HEK293 (cell line): ENCODE data around the gene HIPK1.

Source experiments
- CTCF ChIA-PET: fragments of 350-600 bp; formaldehyde crosslinking; extraction: SDS; loops from one replicate; lab custom pipeline; 2021; ENCODE audit warnings: antibody characterized with exemption; lab: Yijun Ruan, JAX
- POLR2A ChIA-PET: fragments of 300-600 bp; formaldehyde crosslinking; extraction: SDS; loops from one replicate; lab custom pipeline; 2020; ENCODE audit warnings: antibody characterized with exemption, inconsistent platforms; lab: Yijun Ruan, JAX
- H3K27ac ChIP-seq: fragments of 200-500 bp; sonication (Bioruptor generic); 2 replicates; pipeline ENCODE4 v1.5.1; 2014; ENCODE audit warnings: low read depth, low read length, control low read depth, inconsistent platforms; ENCODE audit errors: extremely low read depth
- H3K36me3 ChIP-seq, 2 experiments: fragments of 200-500 bp in 1 of 2; sonication (Bioruptor generic) in 1 of 2; 1 replicate in 1 of 2; 2 replicates in 1 of 2; pipeline ENCODE4 v1.5.1; 2014 to 2017; ENCODE audit warnings: inconsistent platforms in 2 of 2, low read length in 2 of 2; ENCODE audit not compliant: control insufficient read depth in 2 of 2, insufficient read depth in 1 of 2
- H3K4me1 ChIP-seq: fragments of 200-500 bp; sonication (Bioruptor generic); 2 replicates; pipeline ENCODE4 v1.5.1; 2014; ENCODE audit warnings: mild to moderate bottlenecking, low read length, inconsistent platforms; ENCODE audit not compliant: control insufficient read depth, insufficient read depth
- H3K4me3 ChIP-seq: 2 replicates; pipeline ENCODE4 v1.5.1; 2011; ENCODE audit warnings: low read depth, mild to moderate bottlenecking, control low read depth, low read length, moderate library complexity
- H3K9me3 ChIP-seq: fragments of 200-500 bp; sonication (Bioruptor generic); 2 replicates; pipeline ENCODE4 v1.5.1; 2014; ENCODE audit warnings: low read depth, low read length, inconsistent platforms; ENCODE audit not compliant: control insufficient read depth, insufficient read depth
- HOXA7 ChIP-seq: sonication (generic); formaldehyde crosslinking; IDR thresholded peaks from 2 replicates; pipeline ENCODE4 v1.8.1; 2022; ENCODE audit warnings: missing genetic modification reagents, borderline replicate concordance
- PRDM1 ChIP-seq: fragments of 450-650 bp; formaldehyde crosslinking; IDR thresholded peaks from 2 replicates; pipeline ENCODE4; 2016; ENCODE audit warnings: missing biosample characterization, missing genetic modification characterization
- ZBTB48 ChIP-seq: fragments of 450-650 bp; formaldehyde crosslinking; IDR thresholded peaks from 2 replicates; pipeline ENCODE4 v1.5.1; 2016; ENCODE audit warnings: missing biosample characterization, missing genetic modification characterization
- ZFP3 ChIP-seq: fragments of 450-650 bp; formaldehyde crosslinking; IDR thresholded peaks from 2 replicates; pipeline ENCODE4 v1.5.1; 2016; ENCODE audit warnings: low read depth, missing biosample characterization, missing genetic modification characterization
- ZNF140 ChIP-seq: fragments of 450-650 bp; formaldehyde crosslinking; IDR thresholded peaks from 2 replicates; pipeline ENCODE4 v1.5.1; 2016; ENCODE audit warnings: missing biosample characterization, missing genetic modification characterization
- ZNF157 ChIP-seq: fragments of 450-650 bp; formaldehyde crosslinking; IDR thresholded peaks from 2 replicates; pipeline ENCODE4 v1.5.1; 2016; ENCODE audit warnings: missing biosample characterization, missing genetic modification characterization
- ZNF221 ChIP-seq: fragments of 450-650 bp; formaldehyde crosslinking; IDR thresholded peaks from 2 replicates; pipeline ENCODE4 v1.5.1; 2017; ENCODE audit warnings: missing biosample characterization, missing genetic modification characterization, borderline replicate concordance
- ZNF239 ChIP-seq: fragments of 450-650 bp; formaldehyde crosslinking; IDR thresholded peaks from 2 replicates; pipeline ENCODE4 v1.5.1; 2016; ENCODE audit warnings: missing biosample characterization, missing genetic modification characterization
- ZNF350 ChIP-seq: fragments of 450-650 bp; formaldehyde crosslinking; IDR thresholded peaks from 2 replicates; pipeline ENCODE4 v1.5.0; 2017; ENCODE audit warnings: missing biosample characterization, mild to moderate bottlenecking, missing genetic modification characterization
- ZNF561 ChIP-seq: fragments of 450-650 bp; IDR thresholded peaks from 2 replicates; pipeline ENCODE4 v1.5.1; 2018; ENCODE audit warnings: missing biosample characterization, missing genetic modification characterization, borderline replicate concordance
- ZNF571 ChIP-seq: fragments of 450-650 bp; formaldehyde crosslinking; IDR thresholded peaks from 2 replicates; pipeline ENCODE4 v1.5.0; 2017; ENCODE audit warnings: missing biosample characterization, missing genetic modification characterization
- ZNF623 ChIP-seq: fragments of 450-650 bp; formaldehyde crosslinking; IDR thresholded peaks from 2 replicates; pipeline ENCODE4 v1.5.1; 2016; ENCODE audit warnings: missing biosample characterization, missing genetic modification characterization
- ZNF626 ChIP-seq: fragments of 450-650 bp; sonication (Bioruptor Pico); formaldehyde crosslinking; IDR thresholded peaks from 2 replicates; pipeline ENCODE4 v1.5.1; 2018; ENCODE audit warnings: missing biosample characterization, missing genetic modification characterization, inconsistent platforms
- ZNF664 ChIP-seq: fragments of 450-650 bp; formaldehyde crosslinking; IDR thresholded peaks from 2 replicates; pipeline ENCODE4 v1.5.1; 2016; ENCODE audit warnings: missing biosample characterization, missing genetic modification characterization
- ZNF670 ChIP-seq: fragments of 450-650 bp; formaldehyde crosslinking; IDR thresholded peaks from 2 replicates; pipeline ENCODE4 v1.5.1; 2016; ENCODE audit warnings: missing biosample characterization, missing genetic modification characterization, low read depth
- ZNF785 ChIP-seq: fragments of 450-650 bp; formaldehyde crosslinking; IDR thresholded peaks from 2 replicates; pipeline ENCODE4 v1.5.1; 2016; ENCODE audit warnings: missing biosample characterization, missing genetic modification characterization
- ZNF791 ChIP-seq: fragments of 450-650 bp; formaldehyde crosslinking; IDR thresholded peaks from 2 replicates; pipeline ENCODE4 v1.5.1; 2016; ENCODE audit warnings: missing biosample characterization, missing genetic modification characterization
- ZSCAN30 ChIP-seq: fragments of 450-650 bp; IDR thresholded peaks from 2 replicates; pipeline ENCODE4 v1.5.1; 2018; ENCODE audit warnings: missing biosample characterization, mild to moderate bottlenecking, missing genetic modification characterization, moderate library complexity
- ZXDB ChIP-seq: fragments of 450-650 bp; formaldehyde crosslinking; IDR thresholded peaks from 2 replicates; pipeline ENCODE4 v1.5.1; 2016; ENCODE audit warnings: missing biosample characterization, missing genetic modification characterization
- TF ChIP-seq, protein P1 (sequence below): fragments of 450-650 bp; formaldehyde crosslinking; IDR thresholded peaks from 2 replicates; pipeline ENCODE4 v1.5.1; 2017; ENCODE audit warnings: missing biosample characterization, missing genetic modification characterization
- TF ChIP-seq, protein P2 (sequence below): fragments of 450-650 bp; formaldehyde crosslinking; IDR thresholded peaks from 2 replicates; pipeline ENCODE4 v1.5.0; 2017; ENCODE audit warnings: missing biosample characterization, missing genetic modification characterization, borderline replicate concordance
- TF ChIP-seq, protein P3 (sequence below): fragments of 450-650 bp; formaldehyde crosslinking; IDR thresholded peaks from 2 replicates; pipeline ENCODE4 v1.5.1; 2017; ENCODE audit warnings: missing biosample characterization, missing genetic modification characterization
- TF ChIP-seq, protein P4 (sequence below): fragments of 450-650 bp; formaldehyde crosslinking; IDR thresholded peaks from 2 replicates; pipeline ENCODE4 v1.5.1; 2016; ENCODE audit warnings: missing biosample characterization, missing genetic modification characterization
- TF ChIP-seq, protein P5 (sequence below): fragments of 450-650 bp; formaldehyde crosslinking; IDR thresholded peaks from 2 replicates; pipeline ENCODE4 v1.5.1; 2016; ENCODE audit warnings: missing biosample characterization, missing genetic modification characterization, low read depth

Gene HIPK1

DNA sequence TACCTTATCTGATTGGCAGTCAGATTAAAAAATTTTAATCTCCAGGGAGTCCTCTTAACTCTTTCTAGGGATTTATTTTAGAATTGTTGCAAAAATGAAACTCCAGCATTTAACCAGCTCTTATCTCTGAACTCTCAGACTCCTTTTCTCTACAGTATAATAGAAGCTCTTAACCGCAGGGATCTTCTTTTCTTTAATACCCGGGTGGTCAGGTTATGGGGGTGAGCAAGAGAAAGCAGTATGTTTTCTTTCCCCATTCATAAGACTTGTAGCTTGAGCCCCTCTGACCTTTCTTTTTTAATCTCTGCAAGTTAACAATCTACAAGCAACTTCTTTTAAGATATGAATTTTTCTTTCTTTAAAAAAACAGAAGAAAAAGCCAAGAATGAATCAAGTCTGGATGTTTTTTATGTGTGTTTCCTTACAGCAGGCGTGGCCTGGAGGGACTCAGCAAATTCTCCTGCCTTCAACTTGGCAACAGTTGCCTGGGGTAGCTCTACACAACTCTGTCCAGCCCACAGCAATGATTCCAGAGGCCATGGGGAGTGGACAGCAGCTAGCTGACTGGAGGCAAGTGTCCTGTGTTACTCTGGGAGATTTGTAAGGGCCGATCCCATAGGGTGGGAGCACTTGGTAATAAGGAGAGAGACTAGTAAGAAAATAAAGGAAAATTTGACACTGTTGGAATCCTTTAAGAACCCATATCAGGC lies 36.7 kb downstream of the HIPK1 start:
- Histone ChIP-seq H3K27ac (no peak overlapping the region), H3K4me3 (no peak overlapping the region), H3K9me3 (no peaks in the 10 kb centered on the region), H3K36me3 (peaks cover 33 to 89% of the 10 kb centered on the region in 2 experiments), H3K4me1 (no peaks in the 10 kb centered on the region)
- POLR2A ChIA-PET = interaction anchor here (1.0 kb wide), 1 partner anchor 27 kb away, joined by 4 read pairs; no protein-coding TSS in a partner anchor
- CTCF ChIA-PET = interaction anchor here (1.3 kb wide), 1 partner anchor 13 kb away, joined by 4 read pairs; the partner anchor contains the start of gene OLFML3
- TF ChIP-seq ZNF239 (tag by site-specific recombination) (no peak), ZNF571 (tag by site-specific recombination) (no peak), ZXDB (no peak), ZNF664 (tag by site-specific recombination) (no peak), ZNF221 (tag by site-specific recombination) (no peak), ZNF157 (no peak), ZNF561 (tag by site-specific recombination) (no peak), PRDM1 (no peak), ZSCAN30 (tag by site-specific recombination) (no peak), ZFP3 (tag by site-specific recombination) (no peak)
- TF ChIP-seq, protein P1, sequence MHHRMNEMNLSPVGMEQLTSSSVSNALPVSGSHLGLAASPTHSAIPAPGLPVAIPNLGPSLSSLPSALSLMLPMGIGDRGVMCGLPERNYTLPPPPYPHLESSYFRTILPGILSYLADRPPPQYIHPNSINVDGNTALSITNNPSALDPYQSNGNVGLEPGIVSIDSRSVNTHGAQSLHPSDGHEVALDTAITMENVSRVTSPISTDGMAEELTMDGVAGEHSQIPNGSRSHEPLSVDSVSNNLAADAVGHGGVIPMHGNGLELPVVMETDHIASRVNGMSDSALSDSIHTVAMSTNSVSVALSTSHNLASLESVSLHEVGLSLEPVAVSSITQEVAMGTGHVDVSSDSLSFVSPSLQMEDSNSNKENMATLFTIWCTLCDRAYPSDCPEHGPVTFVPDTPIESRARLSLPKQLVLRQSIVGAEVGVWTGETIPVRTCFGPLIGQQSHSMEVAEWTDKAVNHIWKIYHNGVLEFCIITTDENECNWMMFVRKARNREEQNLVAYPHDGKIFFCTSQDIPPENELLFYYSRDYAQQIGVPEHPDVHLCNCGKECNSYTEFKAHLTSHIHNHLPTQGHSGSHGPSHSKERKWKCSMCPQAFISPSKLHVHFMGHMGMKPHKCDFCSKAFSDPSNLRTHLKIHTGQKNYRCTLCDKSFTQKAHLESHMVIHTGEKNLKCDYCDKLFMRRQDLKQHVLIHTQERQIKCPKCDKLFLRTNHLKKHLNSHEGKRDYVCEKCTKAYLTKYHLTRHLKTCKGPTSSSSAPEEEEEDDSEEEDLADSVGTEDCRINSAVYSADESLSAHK (tag by site-specific recombination) = no peak
- TF ChIP-seq, protein P2, sequence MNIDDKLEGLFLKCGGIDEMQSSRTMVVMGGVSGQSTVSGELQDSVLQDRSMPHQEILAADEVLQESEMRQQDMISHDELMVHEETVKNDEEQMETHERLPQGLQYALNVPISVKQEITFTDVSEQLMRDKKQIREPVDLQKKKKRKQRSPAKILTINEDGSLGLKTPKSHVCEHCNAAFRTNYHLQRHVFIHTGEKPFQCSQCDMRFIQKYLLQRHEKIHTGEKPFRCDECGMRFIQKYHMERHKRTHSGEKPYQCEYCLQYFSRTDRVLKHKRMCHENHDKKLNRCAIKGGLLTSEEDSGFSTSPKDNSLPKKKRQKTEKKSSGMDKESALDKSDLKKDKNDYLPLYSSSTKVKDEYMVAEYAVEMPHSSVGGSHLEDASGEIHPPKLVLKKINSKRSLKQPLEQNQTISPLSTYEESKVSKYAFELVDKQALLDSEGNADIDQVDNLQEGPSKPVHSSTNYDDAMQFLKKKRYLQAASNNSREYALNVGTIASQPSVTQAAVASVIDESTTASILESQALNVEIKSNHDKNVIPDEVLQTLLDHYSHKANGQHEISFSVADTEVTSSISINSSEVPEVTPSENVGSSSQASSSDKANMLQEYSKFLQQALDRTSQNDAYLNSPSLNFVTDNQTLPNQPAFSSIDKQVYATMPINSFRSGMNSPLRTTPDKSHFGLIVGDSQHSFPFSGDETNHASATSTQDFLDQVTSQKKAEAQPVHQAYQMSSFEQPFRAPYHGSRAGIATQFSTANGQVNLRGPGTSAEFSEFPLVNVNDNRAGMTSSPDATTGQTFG (tag by site-specific recombination) = no peak

DNA sequence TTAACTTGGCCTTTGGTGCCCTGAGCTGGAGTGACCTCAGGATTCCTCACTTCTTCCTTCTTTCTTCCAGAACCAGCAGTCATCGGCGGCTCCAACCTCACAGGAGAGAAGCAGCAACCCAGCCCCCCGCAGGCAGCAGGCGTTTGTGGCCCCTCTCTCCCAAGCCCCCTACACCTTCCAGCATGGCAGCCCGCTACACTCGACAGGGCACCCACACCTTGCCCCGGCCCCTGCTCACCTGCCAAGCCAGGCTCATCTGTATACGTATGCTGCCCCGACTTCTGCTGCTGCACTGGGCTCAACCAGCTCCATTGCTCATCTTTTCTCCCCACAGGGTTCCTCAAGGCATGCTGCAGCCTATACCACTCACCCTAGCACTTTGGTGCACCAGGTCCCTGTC lies 43.8 kb downstream of the HIPK1 start:
- ChIA-PET POLR2A (no interaction called here), CTCF (interaction anchor here (0.6 kb wide), 1 partner anchor 222 kb away, joined by 5 read pairs; no protein-coding TSS in a partner anchor)
- peaks cover 13 to 71% of the 10 kb centered on the region in 2 experiments for H3K36me3 ChIP-seq
- H3K27ac ChIP-seq = no peak overlapping the region
- no peaks in the 10 kb centered on the region for H3K4me1 ChIP-seq
- no peak overlapping the region for H3K4me3 ChIP-seq
- no peaks in the 10 kb centered on the region for H3K9me3 ChIP-seq
- TF ChIP-seq ZNF670 (tag by site-specific recombination) (no peak), ZNF623 (tag by site-specific recombination) (no peak), ZNF140 (no peak), ZNF626 (tag by site-specific recombination) (no peak), ZNF350 (no peak), ZBTB48 (tag by site-specific recombination) (no peak), HOXA7 (no peak), ZNF791 (tag by site-specific recombination) (no peak), ZNF785 (tag by site-specific recombination) (no peak), ZNF157 (no peak)
- TF ChIP-seq, protein P3, sequence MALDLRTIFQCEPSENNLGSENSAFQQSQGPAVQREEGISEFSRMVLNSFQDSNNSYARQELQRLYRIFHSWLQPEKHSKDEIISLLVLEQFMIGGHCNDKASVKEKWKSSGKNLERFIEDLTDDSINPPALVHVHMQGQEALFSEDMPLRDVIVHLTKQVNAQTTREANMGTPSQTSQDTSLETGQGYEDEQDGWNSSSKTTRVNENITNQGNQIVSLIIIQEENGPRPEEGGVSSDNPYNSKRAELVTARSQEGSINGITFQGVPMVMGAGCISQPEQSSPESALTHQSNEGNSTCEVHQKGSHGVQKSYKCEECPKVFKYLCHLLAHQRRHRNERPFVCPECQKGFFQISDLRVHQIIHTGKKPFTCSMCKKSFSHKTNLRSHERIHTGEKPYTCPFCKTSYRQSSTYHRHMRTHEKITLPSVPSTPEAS (tag by site-specific recombination) = no peak
- TF ChIP-seq, protein P4, sequence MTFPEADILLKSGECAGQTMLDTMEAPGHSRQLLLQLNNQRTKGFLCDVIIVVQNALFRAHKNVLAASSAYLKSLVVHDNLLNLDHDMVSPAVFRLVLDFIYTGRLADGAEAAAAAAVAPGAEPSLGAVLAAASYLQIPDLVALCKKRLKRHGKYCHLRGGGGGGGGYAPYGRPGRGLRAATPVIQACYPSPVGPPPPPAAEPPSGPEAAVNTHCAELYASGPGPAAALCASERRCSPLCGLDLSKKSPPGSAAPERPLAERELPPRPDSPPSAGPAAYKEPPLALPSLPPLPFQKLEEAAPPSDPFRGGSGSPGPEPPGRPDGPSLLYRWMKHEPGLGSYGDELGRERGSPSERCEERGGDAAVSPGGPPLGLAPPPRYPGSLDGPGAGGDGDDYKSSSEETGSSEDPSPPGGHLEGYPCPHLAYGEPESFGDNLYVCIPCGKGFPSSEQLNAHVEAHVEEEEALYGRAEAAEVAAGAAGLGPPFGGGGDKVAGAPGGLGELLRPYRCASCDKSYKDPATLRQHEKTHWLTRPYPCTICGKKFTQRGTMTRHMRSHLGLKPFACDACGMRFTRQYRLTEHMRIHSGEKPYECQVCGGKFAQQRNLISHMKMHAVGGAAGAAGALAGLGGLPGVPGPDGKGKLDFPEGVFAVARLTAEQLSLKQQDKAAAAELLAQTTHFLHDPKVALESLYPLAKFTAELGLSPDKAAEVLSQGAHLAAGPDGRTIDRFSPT (tag by site-specific recombination) = no peak
- TF ChIP-seq, protein P5, sequence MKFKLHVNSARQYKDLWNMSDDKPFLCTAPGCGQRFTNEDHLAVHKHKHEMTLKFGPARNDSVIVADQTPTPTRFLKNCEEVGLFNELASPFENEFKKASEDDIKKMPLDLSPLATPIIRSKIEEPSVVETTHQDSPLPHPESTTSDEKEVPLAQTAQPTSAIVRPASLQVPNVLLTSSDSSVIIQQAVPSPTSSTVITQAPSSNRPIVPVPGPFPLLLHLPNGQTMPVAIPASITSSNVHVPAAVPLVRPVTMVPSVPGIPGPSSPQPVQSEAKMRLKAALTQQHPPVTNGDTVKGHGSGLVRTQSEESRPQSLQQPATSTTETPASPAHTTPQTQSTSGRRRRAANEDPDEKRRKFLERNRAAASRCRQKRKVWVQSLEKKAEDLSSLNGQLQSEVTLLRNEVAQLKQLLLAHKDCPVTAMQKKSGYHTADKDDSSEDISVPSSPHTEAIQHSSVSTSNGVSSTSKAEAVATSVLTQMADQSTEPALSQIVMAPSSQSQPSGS (tag by site-specific recombination) = no peak
